Neural progenitor cell (in vitro differentiated cells): ENCODE data around the gene DPH1. TPM values are rescaled to one million over a fixed set of nuclear protein-coding genes. Genes with fewer than 3 reads are reported as not detected.

Source experiments
- DNase-seq: peaks from one replicate; pipeline ENCODE4 v3.0.0-alpha.2; 2016; ENCODE audit warnings: low spot score
- H2AFZ ChIP-seq: fragments of 200-600 bp; sonication (generic); replicated peaks from 2 replicates; pipeline ENCODE4 v1.6.1; 2016; ENCODE audit warnings: antibody characterized with exemption
- H3F3A ChIP-seq: fragments of 200-600 bp; sonication (generic); 2 replicates; pipeline ENCODE4 v1.6.1; 2016; ENCODE audit warnings: antibody characterized with exemption, low read depth
- H3K27ac ChIP-seq: fragments of 200-600 bp; sonication (generic); 2 replicates; pipeline ENCODE4 v1.5.1; 2016; ENCODE audit warnings: mild to moderate bottlenecking
- H3K27me3 ChIP-seq: fragments of 200-600 bp; sonication (generic); 2 replicates; pipeline ENCODE4 v1.6.1; 2016; ENCODE audit warnings: mild to moderate bottlenecking, moderate library complexity
- H3K36me3 ChIP-seq: fragments of 200-600 bp; sonication (generic); 2 replicates; pipeline ENCODE4 v1.5.1; 2016
- H3K4me1 ChIP-seq: fragments of 200-600 bp; sonication (generic); 2 replicates; pipeline ENCODE4 v1.6.1; 2016; ENCODE audit warnings: mixed run types
- H3K4me2 ChIP-seq: fragments of 200-600 bp; sonication (generic); 2 replicates; pipeline ENCODE4 v1.6.1; 2016
- H3K4me3 ChIP-seq: fragments of 200-600 bp; sonication (generic); 2 replicates; pipeline ENCODE4 v1.5.1; 2016
- H3K79me2 ChIP-seq: fragments of 200-600 bp; sonication (generic); 2 replicates; pipeline ENCODE4 v1.6.1; 2016; ENCODE audit warnings: low read depth
- H3K9ac ChIP-seq: fragments of 200-600 bp; sonication (generic); 2 replicates; pipeline ENCODE4 v1.6.1; 2016
- H3K9me3 ChIP-seq: fragments of 200-600 bp; sonication (generic); 2 replicates; pipeline ENCODE4 v1.5.1; 2016; ENCODE audit warnings: low read depth
- H4K20me1 ChIP-seq: fragments of 200-600 bp; sonication (generic); 2 replicates; pipeline ENCODE4 v1.6.1; 2016; ENCODE audit warnings: low read depth
- H3K27ac Mint-ChIP-seq: 3 replicates; pipeline ENCODE4 v1.8.0; 2021; ENCODE audit warnings: mixed read lengths
- H3K27me3 Mint-ChIP-seq: 2 replicates; pipeline ENCODE4 v1.8.0; 2022; ENCODE audit warnings: low read depth, mild to moderate bottlenecking, inconsistent platforms, moderate library complexity, mixed read lengths; ENCODE audit not compliant: insufficient read depth
- H3K36me3 Mint-ChIP-seq: 3 replicates; pipeline ENCODE4 v1.8.0; 2021; ENCODE audit warnings: mixed read lengths
- H3K4me1 Mint-ChIP-seq: 3 replicates; pipeline ENCODE4 v1.8.0; 2021; ENCODE audit warnings: mixed read lengths
- H3K4me3 Mint-ChIP-seq: 3 replicates; pipeline ENCODE4 v1.8.0; 2021; ENCODE audit warnings: mild to moderate bottlenecking, moderate library complexity, mixed read lengths
- H3K9me3 Mint-ChIP-seq: 3 replicates; pipeline ENCODE4 v1.8.0; 2020; ENCODE audit warnings: mixed read lengths
- EZH2 ChIP-seq: fragments of 200-600 bp; sonication (generic); IDR thresholded peaks from 2 replicates; pipeline ENCODE4 v1.6.1; 2017; ENCODE audit warnings: antibody characterized with exemption, mild to moderate bottlenecking, moderate library complexity
- EZH2phosphoT487 ChIP-seq: fragments of 200-600 bp; sonication (generic); IDR thresholded peaks from 2 replicates; pipeline ENCODE4 v1.6.1; 2017; ENCODE audit warnings: antibody characterized with exemption
- total RNA-seq: library from RNA; depleted of rRNA; stranded (reverse); fragments of >200 nt; gene quantifications from 2 replicates; pipeline ENCODE4 v1.2.3, GENCODE V29; 2015; ENCODE audit warnings: low replicate concordance
- TF ChIP-seq, protein P1 (sequence below): fragments of 200-600 bp; sonication (generic); IDR thresholded peaks from 2 replicates; pipeline ENCODE4 v1.5.1; 2017; ENCODE audit warnings: antibody characterized with exemption, mild to moderate bottlenecking

The DPH1 gene
- total RNA-seq, 1 donor from 2014 or later = 21.1 TPM

DNA sequence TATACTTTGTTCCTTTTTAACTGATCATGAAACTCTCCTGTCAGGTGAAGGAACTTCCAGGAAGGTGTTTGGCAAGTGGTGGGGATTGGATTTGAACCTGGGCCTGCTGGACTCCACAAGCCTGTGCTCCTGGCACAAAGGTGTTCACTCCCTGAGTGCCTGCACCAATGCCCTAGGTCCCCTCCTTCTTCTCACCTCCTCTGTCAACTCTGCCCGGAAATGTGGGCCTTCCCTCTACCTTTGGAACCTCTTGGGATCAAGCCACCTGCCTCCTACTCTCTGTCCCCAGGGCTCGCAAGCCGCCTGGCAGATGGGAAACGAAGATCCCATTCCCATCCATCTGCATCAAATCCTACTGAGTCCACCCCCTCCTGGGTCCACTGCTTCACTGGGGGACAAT lies 44.9 kb upstream of the DPH1 start:
- peaks cover 9% of the 10 kb centered on the region for H3K27me3 Mint-ChIP-seq
- no peak overlapping the region for H3K27ac ChIP-seq
- no peak overlapping the region for H2AFZ ChIP-seq
- H3K4me2 ChIP-seq = no peak overlapping the region
- H3K27ac Mint-ChIP-seq = no peak overlapping the region
- H3K79me2 ChIP-seq = no peaks in the 10 kb centered on the region
- H3K4me3 Mint-ChIP-seq = no peak overlapping the region
- no peaks in the 10 kb centered on the region for H3F3A ChIP-seq
- H3K27me3 ChIP-seq = no peaks in the 10 kb centered on the region
- TF ChIP-seq EZH2phosphoT487 = no peak
- TF ChIP-seq, protein P1, sequence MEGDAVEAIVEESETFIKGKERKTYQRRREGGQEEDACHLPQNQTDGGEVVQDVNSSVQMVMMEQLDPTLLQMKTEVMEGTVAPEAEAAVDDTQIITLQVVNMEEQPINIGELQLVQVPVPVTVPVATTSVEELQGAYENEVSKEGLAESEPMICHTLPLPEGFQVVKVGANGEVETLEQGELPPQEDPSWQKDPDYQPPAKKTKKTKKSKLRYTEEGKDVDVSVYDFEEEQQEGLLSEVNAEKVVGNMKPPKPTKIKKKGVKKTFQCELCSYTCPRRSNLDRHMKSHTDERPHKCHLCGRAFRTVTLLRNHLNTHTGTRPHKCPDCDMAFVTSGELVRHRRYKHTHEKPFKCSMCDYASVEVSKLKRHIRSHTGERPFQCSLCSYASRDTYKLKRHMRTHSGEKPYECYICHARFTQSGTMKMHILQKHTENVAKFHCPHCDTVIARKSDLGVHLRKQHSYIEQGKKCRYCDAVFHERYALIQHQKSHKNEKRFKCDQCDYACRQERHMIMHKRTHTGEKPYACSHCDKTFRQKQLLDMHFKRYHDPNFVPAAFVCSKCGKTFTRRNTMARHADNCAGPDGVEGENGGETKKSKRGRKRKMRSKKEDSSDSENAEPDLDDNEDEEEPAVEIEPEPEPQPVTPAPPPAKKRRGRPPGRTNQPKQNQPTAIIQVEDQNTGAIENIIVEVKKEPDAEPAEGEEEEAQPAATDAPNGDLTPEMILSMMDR = no peak
- TF ChIP-seq EZH2 = no peak
- H4K20me1 ChIP-seq = no peaks in the 10 kb centered on the region
- no peaks in the 10 kb centered on the region for H3K9me3 Mint-ChIP-seq
- H3K9me3 ChIP-seq = no peaks in the 10 kb centered on the region
- H3K4me1 ChIP-seq = peaks cover 5% of the 10 kb centered on the region
- H3K36me3 ChIP-seq = no peaks in the 10 kb centered on the region
- no peak for DNase-seq
- H3K4me3 ChIP-seq = no peak overlapping the region
- H3K9ac ChIP-seq = no peak overlapping the region
- peaks cover 30% of the 10 kb centered on the region for H3K4me1 Mint-ChIP-seq
- H3K36me3 Mint-ChIP-seq = no peaks in the 10 kb centered on the region

DNA sequence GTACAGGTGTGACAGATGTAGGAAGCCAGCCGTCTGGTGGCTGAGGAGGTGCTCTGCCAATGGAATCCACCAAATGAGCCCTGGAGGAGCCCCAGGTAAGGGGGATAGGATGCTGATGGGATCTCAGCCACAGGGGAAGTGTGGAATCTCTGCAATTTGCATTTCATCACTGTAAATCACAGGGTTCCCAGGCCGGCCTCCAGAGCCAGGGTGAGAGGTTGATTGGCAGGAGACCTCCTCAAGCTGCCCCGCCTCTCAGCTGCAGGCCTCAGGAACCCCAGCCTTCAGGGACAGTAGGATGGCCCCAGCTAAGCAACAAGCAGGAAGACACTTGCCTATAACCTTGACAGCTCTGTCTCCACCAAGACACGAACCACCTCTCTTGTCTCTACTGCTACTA lies 44.3 kb upstream of the DPH1 start:
- Histone ChIP-seq H3K27me3 (no peaks in the 10 kb centered on the region), H3K36me3 (no peaks in the 10 kb centered on the region), H3K9ac (no peak overlapping the region), H3K9me3 (no peaks in the 10 kb centered on the region), H3K4me2 (no peak overlapping the region), H3K27ac (no peak overlapping the region), H2AFZ (no peak overlapping the region), H3K4me3 (no peak overlapping the region), H3K79me2 (no peaks in the 10 kb centered on the region), H3K4me1 (peaks cover 5% of the 10 kb centered on the region), H3F3A (no peaks in the 10 kb centered on the region), H4K20me1 (no peaks in the 10 kb centered on the region)
- TF ChIP-seq EZH2phosphoT487 = no peak
- no peak for TF ChIP-seq EZH2
- TF ChIP-seq, protein P1 = no peak
- no peak overlapping the region for H3K4me3 Mint-ChIP-seq
- H3K9me3 Mint-ChIP-seq = no peaks in the 10 kb centered on the region
- no peak for DNase-seq
- H3K36me3 Mint-ChIP-seq = no peaks in the 10 kb centered on the region
- peaks cover 9% of the 10 kb centered on the region for H3K27me3 Mint-ChIP-seq
- H3K4me1 Mint-ChIP-seq = peaks cover 28% of the 10 kb centered on the region
- no peak overlapping the region for H3K27ac Mint-ChIP-seq

DNA sequence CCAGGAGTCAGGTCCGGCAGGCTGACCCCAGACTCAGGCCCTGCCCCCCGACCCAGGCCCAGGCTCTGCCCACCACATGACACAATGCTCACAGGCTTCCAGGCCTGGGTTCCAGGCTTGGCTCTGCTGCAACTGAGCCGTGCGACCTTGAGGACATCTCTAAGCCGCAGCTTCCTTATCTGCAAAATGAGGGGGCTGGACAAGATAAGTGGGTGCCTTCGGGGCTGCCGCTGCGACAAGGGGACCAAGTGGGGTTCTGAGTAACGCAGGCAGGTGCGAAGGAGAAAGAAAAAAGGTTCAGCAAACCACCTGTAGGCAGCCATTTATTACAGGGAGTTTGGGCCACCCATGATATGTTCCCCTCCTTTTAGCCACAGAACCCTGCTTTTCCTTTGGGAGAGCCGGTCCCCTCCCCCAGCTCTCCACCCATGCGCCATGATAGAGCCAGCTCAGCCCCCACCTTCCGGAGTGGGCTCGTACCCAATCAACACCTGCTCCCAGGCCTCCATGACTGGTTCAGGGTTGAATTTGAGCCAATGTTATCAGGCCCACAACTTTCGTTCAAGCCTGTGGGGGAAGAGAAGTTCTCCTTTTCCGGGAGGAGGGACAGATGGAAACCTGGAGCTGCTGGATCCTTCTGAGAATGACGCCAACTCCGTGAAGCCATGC lies 43.0 kb upstream of the DPH1 start:
- Histone ChIP-seq H3K9ac (no peak overlapping the region), H3K36me3 (no peaks in the 10 kb centered on the region), H2AFZ (no peak overlapping the region), H3K4me2 (no peak overlapping the region), H3K4me1 (peaks cover 5% of the 10 kb centered on the region), H3K27me3 (no peaks in the 10 kb centered on the region), H3F3A (no peaks in the 10 kb centered on the region), H3K79me2 (no peaks in the 10 kb centered on the region), H3K9me3 (no peaks in the 10 kb centered on the region), H3K4me3 (no peak overlapping the region), H4K20me1 (no peaks in the 10 kb centered on the region), H3K27ac (no peak overlapping the region)
- H3K9me3 Mint-ChIP-seq = no peaks in the 10 kb centered on the region
- no peak for DNase-seq
- peaks cover 4% of the 10 kb centered on the region for H3K27me3 Mint-ChIP-seq
- H3K36me3 Mint-ChIP-seq = no peaks in the 10 kb centered on the region
- H3K27ac Mint-ChIP-seq = no peak overlapping the region
- TF ChIP-seq EZH2 = no peak
- TF ChIP-seq, protein P1 = no peak
- no peak for TF ChIP-seq EZH2phosphoT487
- H3K4me1 Mint-ChIP-seq = peaks cover 31% of the 10 kb centered on the region
- H3K4me3 Mint-ChIP-seq = no peak overlapping the region
